ENCODE results near the gene HDAC4.

The HDAC4 gene

DNA sequence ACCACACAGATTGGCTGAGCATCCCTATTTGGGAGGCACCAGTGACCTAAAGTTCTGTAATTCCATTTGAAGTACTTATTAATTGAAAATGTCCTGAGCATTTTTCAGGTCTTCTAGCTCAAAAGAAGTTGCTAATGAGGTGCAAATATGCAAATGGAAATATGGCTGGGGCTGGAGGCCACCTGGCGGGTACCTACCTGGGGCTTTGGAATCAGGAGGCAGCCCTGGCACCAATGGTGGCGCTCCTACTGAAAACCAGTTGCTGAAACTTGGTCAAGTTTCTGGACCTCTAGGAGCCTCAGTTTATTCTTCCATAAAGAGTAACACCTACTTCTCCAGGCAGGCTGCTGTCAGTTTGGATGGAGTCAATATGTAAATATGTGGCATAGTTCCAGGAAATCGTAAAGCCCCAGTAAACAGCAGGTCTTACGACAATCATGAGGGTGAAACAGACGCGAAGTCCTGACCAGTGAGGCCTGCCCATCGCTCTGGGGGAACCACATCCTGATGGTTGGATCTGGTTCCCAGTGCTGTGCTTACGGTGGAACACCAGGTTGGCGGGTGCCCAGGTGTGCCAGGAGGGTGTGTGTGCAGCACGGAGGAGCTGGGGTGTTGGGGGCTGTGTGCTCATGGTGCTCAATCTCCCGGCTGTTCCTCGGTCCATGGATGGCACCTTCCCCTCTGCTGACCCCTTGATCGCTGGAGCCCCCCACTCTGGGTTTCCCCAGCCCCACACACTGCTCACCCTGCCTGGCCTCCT lies 366.8 kb downstream of the HDAC4 start:
- no peak for DNase-seq (ENCODE audit: low read depth in 2 of 2)

- no peak for DNase-seq (ENCODE audit: low read depth in 2 of 2)
Measured at GRCh38 chr2:239029958-239030357, 370.9 kb downstream of the HDAC4 start.

- no peak for DNase-seq (ENCODE audit: low read depth in 2 of 2)
Measured at GRCh38 chr2:239028253-239028619, 372.6 kb downstream of the HDAC4 start.

- DNase-seq (ENCODE audit: low read depth in 2 of 2) = no peak
Measured at GRCh38 chr2:239027391-239028252, 373.2 kb downstream of the HDAC4 start.

DNA sequence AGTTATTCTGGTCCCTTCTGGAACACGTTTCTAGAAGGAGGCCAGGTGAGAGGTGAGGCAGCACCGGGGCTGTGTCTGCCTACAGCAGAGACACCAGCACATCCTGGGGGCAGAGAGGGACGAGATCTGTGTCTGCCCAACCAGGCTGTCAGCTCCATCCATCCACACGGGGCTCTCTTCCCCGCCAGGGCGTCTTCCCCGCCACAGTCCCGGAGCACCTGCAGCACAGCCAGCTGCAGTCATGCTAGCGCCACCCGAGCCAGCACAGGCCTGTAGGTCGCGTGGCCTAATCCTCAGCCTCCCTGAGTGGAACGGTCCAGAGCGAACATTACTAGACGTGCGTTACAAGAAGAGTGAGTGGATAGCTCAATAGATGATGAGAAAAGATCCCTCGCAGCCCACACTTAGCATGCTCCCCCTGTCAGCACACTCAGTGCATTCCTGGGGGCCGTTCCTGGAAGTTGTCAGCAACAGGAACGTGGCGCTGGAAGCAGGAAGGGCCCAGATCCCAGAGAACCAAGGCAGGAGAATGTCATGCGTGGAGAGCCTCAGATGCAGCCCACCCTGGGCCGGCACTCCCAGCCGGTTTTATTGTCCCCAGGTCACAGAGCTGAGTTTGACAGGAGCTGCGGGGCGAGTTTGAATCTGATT lies 374.0 kb downstream of the HDAC4 start:
- DNase-seq (ENCODE audit: low read depth in 2 of 2) = no peak

DNA sequence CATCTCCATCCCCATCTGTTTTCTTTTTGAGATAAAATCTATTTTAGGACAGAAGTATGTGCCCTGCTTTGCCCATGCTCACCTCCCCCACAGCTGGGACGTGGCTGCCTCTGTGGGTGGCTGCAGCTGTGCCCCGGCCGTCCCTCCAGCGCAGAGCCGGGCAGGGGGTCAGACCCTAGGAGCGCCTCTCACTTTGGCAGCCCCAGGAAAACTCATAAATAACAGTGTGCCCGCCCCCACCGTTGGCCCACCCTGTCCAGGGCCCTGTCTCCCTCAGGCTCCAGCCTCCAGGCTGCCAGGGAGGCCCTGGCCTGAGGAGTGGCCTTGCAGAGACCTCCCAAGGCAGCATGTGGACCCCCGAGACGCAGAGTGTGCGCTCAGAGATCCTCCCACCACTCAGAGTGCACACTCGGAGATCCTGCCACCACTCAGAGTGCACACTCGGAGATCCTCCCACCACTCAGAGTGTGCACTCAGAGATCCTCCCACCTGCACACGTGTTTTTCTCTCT lies 374.8 kb downstream of the HDAC4 start:
- DNase-seq (ENCODE audit: low read depth in 2 of 2) = no peak

DNA sequence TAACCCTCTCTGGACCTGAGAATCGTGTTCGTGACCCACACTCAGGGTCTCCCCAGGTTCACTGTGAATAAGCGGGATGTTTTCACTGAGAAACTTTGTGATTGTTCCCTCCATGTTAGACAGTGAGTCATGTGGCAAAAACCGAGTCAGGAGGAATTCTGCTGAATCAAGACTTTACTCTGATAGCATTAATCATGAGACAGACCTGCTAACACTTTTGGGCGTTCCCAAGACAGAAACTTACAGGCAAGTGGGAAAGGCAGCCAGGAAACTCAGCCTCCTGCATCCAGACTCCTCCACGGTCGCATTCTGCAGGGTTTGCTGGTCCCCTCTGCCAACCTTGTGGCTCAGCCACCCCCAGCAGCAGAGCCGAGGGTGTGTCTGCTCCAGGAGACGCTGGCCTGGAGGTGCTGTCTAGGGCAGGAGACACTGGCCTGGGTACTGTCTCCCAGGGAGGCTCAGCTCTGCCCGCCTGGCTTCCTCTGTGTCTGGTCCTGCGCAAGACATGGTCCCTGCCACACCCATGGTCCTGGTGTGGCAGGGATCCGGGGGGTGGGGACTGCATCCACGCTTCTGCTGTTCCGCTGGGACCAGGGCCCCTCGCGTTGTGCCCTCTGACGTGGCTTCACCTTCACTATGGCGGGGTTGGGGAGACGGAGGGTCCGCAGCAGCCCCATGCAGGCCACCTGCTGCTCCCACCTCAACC lies 375.6 kb downstream of the HDAC4 start:
- no peak for DNase-seq (ENCODE audit: low read depth in 2 of 2)

DNA sequence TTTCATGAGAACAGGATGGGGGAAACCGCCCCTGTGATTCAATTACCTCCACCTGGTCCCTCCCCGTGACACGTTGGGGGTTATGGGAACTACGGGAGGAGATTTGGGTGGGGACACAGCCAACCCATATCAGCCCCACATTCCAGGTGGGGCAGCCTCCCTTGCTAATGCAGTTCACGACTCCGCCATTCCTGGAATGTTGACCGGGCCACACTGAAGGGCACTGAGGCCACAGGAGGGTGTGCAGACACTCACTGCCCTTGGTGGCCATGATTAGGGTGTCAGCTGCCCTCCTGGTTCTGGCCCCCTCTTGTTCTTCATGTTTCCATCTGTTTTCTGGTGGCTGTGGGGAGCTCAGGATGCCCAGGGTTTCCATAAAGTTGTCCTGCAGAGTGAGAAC lies 376.6 kb downstream of the HDAC4 start:
- DNase-seq (ENCODE audit: low read depth in 2 of 2) = no peak

GRCh38 chr2:239022437-239023260 lies 378.2 kb downstream of the HDAC4 start:
- no peak for DNase-seq (ENCODE audit: low read depth in 2 of 2)

- no peak for DNase-seq (ENCODE audit: low read depth in 2 of 2)
Measured at GRCh38 chr2:239021651-239022436, 379.0 kb downstream of the HDAC4 start.

GRCh38 chr2:239021224-239021623 lies 379.6 kb downstream of the HDAC4 start:
- no peak for DNase-seq (ENCODE audit: low read depth in 2 of 2)

DNA sequence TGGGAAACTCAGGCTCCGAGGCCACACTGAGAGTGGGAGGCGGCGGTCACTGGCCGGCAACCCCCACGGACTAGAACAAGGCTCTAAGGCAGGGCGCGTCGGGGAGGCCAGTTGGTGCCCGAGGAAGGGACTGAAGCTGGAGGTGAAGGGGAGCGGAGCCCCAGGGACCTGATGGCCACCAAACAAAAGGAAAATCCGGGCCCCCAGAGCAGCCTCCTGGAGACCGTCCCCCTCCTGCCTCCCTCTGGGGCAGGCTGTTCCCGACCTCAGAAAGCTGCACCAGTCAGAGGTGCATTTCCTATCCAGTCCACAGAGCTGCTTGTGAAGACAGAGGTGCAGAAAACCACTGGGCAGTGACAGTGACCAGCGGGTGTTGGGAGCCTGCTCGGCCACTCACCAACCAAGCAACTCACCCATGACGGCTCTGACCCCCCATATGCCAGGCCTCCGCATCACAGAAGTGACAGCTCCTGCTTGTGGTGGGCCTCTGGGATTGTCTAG lies 380.2 kb downstream of the HDAC4 start:
- DNase-seq (ENCODE audit: low read depth in 2 of 2) = no peak

DNA sequence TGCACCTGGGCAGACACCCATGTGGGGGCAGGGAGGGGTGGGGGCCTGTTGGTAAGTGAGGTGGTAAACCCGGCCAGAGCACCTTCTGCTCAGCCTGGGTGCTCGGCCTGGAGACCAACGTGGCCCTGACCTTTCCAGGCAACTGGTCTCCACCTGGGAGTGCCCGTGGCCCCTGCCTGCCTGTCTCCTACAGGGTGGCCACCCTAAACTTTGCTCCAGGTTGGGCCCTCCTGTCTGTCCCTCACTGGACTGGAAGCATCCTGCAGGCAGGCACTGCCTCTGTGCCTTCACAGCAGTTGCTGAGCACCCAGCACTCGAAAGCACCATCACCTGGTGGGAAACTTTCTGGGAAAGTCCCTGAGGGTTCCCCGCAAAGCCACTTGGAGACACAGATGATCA lies 381.6 kb downstream of the HDAC4 start:
- no peak for DNase-seq (ENCODE audit: low read depth in 2 of 2)

DNA sequence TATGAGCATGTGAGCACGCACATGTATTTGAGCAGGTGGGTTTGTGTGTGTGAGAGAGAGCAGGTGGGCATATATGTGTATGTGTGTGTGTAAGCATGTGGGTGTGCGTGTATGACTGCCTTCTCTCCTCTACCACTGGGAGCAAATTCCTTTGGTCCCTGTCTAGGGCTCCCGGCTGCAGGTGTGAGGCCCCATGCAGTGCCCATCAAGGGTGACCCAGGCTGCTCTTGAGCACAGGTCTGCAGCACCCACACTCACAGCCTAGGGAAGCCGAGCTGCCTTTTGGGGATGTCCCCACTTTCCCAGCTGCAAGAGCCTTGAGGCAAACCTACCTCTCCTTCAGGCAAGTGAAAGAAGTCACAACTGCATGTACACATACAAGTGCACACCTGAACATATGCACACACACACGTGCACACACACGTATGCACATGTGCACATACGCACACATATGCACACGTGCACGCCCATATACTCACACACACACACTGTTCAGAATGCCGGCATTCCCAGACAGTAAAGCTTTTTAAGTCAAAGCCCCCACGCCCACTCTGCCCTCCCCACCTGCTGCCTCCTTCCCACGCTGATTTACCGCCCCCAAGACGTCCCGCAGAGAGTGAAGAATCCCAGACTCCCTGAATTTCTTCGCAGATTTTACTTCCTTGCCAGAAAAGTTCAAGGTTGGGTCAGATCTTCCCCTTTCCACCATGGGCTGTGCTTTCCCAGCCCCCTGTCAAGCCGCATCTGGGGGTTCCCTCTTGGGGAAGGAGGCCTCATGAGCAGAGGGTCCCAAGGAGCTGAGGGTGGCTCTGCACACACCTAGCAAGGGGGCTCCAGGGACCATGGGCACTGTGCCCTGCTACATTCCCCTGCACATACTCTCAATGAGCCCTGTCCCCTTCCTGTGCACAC lies 382.3 kb downstream of the HDAC4 start:
- DNase-seq (ENCODE audit: low read depth in 2 of 2) = no peak

GRCh38 chr2:239017491-239018098 lies 383.2 kb downstream of the HDAC4 start:
- DNase-seq (ENCODE audit: low read depth in 2 of 2) = no peak

DNA sequence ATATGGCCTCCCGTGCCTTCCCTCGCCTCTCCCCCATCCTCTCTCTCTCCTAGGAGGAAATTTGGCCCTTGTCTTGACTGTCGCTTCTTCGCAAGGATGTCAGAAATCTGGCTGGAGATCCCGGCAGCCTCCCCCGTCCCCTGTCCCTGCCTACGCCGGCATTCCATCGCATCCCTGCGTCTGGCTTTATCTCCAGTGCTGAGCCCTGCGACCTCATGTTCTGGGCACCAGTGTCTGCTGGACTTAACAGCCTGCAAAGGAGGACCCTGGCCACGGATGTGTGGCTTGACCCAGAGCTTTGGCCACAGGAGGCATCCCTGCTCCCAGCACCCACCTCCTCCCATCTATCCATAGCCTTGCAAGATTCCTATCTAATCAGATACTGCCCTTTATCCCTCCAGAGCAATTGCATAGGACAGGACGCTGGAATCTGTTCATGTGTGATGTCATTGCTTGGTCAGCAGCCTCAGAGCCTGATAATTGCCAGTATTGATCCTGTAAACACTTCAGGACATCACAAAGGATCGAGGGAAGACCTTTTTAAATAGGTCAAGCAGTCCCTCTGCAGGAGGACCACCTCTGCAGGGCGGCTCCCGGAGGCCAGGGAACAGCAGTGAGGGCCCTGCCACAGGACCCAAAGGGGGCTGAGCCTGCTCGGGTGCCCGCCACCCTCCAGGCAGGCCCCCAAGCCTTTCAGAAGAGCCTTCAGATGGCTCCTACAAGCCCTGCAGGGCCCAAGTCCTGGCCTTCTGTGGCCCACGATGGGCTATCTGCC lies 384.7 kb downstream of the HDAC4 start:
- no peak for DNase-seq (ENCODE audit: low read depth in 2 of 2)

DNA sequence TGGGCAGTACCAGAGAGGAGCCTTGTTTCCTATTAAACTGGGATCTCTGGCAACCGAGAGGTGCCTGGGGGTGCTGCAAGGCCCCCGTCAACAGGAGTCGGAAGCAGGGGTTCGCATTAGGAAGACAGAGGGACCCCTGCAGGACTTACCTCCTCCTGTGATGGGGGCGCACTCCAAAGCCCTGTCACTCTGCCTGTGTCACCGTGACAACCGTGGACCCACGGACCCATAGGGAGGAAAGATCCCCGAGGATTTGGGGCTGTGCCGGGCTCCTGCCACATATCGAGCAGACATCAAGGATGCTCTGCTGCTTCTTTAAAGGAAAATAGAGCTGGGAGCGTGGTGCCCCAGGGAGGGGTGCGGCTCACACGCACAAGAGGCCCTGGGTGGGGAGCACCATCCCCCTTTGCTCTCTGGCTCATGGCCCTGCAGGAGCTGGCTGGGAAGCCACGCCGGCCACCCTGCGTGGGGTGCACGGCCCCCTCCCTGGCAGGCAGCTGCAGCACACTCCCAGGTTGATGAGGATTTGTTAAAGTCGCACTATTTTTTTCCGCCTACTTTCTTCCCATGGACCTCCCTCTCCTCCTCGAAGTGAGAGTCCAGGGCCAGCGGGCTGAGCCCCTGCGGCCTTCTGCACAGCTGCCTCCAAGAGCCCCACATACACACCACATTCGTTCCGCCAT lies 385.5 kb downstream of the HDAC4 start:
- no peak for DNase-seq (ENCODE audit: low read depth in 2 of 2)
